HG02852 (cell line): ENCODE results near the gene BRSK2.
"Not testable (repeated sequence)": the region's sequence is repeated elsewhere in the genome, so short reads cannot be mapped to it uniquely, and the experiment has no call there.

Source experiments
- ATAC-seq: cut with Tn5 transposase; IDR thresholded peaks from one replicate; pipeline ENCODE4 v1.9.1; 2021; ENCODE audit warnings: mild to moderate bottlenecking, moderate library complexity; ENCODE audit not compliant: unreplicated experiment

Gene BRSK2

DNA sequence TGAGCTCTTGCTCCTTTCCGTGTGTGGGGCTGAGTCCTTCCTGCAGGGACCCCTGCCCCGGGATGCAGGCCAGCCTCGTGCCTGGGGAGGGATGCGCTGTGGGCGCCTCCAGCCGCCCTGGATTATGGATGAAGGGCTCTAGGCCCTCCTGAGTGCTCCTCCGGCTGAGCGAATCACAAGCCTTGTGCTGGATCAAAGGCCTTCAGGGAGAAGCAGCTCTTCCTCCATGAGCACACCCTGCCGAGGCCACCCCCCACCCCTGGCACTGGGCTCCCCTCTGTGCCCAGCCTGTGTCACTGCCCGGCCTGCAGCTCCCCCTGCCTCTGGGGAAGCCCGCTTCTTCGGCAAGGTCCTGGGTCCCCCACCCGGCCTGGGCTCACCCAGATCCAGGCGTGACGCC is 43.8 kb downstream of the BRSK2 start:
- ATAC-seq, result no peak

DNA sequence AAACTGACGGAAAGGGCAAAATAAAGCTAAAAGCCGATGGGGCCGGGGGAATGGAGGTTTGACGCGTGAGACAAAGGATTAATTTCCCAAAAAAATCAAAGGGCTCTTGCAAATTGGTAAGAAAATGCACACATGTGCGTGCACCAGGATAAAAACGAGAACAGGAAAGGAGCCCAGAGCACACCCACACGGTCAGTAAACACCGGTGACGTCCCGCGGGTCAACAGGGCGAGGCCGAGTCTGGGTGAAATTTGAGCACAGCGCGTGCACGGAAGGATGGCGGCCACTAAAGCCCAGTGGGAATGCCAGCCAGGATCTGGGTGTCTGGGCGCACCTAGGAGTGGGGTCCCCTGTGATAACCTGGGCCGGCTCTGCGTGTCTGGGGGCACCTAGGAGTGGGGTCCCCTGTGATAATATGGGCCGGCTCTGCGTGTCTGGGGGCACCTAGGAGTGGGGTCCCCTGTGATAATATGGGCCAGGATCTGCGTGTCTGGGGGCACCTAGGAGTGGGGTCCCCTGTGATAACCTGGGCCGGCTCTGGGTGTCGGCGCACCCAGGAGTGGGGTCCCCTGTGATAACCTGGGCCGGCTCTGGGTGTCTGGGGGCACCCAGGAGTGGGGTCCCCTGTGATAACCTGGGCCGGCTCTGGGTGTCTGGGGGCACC is 44.4 kb downstream of the BRSK2 start:
- no peak for ATAC-seq

DNA sequence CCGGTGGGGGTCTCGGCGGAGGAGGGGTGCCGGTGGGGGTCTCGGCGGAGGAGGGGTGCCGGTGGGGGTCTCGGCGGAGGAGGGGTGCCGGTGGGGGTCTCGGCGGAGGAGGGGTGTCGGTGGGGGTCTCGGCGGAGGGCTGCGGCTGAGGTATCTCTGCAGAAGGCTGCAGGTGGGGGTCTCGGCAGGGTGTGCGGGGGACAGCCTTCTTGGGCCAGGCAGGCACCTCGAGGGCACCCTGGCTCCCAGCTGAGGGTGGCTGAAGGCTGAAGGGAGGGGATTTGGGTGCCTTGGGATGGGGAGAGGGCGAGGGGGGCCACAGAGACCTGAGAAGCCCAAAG is 45.7 kb downstream of the BRSK2 start:
- ATAC-seq, result not testable (repeated sequence)

DNA sequence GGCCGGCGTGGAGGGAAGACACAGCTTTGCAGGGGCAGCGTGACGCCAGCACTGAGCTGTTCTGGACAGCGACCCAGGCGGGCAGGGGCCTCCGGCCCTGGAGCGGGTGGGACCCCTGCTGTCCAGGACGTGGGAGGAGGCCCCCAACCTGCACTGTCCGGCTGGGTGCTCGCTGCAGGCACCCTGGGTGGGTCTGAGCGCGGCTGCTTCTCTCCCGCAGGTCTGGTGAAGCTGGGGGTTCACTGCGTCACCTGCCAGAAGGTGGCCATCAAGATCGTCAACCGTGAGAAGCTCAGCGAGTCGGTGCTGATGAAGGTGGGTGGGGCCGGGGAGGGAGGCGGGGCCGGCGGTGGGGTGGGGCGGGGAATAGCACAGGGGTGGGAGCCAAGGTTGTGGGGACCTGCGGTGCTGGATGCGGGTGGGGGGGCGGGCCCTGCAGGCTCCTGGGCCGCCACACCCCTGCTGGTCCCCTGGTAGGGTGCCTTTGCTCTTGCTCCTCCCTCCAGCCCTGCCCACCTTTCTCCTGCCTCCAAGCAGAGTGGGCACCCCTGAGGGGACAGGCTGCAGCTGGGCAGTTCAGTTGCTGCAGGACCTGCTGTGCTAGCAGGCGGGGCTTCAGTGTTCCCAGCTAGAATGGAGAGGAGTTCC is 46.2 kb downstream of the BRSK2 start:
- ATAC-seq, result no peak

DNA sequence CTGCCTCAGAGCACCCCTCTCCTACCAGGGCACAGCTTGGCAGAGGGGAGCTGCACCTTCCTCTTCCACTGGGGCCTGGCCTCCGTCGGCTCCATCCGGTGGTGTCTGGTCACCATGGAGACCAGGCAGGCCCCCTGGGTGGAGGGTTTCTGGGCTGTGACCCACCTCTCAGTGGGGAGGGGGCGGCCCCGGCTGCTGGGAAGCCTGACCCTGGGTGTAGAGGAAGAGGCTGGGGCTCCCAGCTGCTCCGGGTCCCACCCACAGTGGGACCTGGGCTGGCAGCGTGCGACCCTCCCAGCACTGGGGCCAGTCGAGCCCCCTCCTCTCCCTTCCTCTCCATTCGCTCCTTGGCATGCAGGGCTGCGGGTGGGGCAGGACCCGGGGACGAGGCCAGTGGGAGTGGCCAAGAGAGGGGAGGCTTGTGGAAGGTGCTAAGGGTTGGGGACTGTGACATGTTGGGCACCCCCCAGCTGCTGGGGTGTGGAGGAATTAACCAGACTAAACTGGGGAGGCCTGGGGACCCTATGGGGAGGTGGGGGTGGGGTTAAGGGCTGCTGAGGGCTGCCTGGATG is 46.8 kb downstream of the BRSK2 start:
- no peak for ATAC-seq

DNA sequence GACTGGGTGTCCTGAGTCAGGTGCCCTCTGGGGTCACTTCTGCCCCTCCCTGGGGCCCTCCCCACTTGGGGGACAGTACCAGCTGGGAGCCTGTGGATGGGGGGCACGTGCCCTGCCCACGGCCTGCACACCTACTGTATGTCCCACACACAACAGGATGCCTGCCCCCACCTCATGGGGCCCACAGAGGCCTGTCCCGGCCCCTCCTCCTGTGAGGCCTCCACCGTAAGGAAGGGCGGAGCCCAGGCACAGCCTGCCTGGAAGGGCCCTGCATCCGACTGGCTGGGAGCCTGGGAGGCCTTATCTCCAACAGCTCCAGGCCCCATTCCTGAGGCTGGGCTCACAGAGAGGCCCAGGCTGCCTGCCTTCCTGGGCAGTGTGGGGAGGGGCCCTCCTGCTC is 47.8 kb downstream of the BRSK2 start:
- ATAC-seq, result no peak

DNA sequence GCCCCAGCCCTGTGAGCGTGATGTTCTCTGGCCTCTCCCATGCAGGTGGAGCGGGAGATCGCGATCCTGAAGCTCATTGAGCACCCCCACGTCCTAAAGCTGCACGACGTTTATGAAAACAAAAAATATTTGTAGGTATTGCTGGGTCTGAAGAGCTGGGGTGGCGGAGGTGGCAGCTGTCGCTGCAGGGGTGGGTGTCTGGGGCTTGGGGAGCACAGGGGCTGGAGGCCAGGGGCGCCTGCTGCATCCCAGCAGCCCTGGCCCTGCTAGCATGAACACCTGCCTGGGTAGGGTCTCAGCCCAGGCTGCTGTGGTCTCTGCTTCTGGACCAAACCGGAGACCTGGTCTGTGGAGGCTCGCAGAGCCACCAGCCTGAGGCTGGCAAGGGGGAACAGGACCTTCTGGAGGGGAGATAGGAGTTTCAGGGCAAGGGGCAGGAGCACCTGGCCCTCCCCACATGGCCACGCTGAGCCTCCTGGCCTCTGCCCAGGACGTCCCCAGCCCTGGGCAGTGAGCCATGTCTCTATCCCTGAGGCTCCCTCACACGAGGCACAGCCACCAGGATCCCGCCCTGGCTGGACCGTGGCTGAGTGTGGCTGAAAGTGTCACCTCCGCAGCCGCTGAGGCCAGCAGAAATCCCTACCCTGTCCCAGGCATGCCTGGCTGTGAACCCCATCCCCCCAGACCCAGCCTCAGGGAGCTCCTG is 48.7 kb downstream of the BRSK2 start:
- no peak for ATAC-seq

DNA sequence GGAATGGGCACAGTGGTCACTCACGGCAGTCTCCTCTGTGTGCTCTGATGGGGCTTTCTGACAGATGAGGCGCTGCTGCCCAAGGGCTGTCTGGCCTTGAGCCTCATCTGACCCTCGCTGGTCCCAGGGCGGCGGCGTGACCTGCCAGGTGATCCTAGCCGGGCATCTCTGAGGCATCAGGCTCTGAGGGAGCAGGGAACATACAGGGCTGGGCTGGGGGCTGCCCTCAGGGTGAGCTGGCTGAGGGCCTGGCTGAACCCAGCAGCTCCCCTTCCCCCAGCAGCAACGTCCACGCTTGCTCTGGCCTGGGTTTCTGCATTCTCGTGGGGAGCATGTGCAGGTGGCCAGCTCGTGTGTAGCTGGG is 49.2 kb downstream of the BRSK2 start:
- ATAC-seq, result no peak

DNA sequence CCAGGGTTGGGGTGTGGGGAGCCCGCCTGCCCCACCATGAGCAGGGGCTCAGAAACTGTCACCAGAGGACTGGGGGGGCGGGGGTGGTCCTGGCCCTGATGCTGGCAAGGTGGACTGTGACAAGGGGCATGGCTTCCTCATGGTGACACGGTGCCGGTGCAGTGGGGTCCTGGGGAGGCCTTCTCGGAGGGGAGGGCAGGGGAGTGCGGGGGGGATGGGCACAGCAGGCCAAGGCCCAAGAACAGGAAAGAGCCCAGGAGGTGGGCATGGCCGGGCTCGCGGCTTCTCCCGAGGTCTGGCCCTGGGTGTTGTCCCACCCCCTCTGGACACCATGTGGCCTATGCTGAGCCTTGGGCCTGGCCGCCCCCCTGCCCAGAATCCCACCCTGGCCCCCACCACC is 49.6 kb downstream of the BRSK2 start:
- ATAC-seq, result no peak

DNA sequence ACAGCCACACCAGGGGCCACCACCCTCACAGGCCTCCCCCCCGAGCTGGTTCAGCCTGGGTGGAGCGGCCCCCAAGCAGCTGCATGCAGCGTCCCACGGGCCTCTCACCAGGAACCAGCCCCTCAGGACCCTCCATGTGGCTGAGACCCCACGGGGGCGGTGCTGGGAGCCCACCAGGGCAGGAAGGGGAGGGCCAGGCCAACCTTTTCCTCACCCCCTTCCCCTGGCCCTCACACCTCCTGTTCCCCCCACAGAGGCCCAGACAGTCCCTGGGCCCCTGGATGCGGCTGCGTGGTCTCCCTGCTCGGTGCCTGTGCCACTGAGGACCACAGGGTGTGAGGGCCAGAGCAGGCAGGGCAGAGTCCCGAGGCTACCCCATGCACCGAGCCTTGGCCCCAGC is 50.3 kb downstream of the BRSK2 start:
- ATAC-seq, result no peak

DNA sequence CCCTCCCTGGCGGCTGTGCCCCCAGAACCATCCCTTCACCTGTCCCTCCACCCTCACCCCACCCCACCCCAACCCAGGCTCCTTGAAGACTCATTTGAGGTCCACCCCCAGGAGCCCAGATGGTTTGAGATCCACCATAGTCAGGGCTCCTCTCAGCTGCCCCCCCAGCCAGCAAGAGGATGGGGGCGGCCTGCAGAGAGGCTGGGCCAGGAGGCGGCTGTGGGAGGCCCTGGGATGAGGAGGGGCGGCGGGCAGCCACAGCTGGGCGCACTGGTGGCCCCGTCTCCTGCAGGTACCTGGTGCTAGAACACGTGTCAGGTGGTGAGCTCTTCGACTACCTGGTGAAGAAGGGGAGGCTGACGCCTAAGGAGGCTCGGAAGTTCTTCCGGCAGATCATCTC is 50.8 kb downstream of the BRSK2 start:
- ATAC-seq, result no peak

DNA sequence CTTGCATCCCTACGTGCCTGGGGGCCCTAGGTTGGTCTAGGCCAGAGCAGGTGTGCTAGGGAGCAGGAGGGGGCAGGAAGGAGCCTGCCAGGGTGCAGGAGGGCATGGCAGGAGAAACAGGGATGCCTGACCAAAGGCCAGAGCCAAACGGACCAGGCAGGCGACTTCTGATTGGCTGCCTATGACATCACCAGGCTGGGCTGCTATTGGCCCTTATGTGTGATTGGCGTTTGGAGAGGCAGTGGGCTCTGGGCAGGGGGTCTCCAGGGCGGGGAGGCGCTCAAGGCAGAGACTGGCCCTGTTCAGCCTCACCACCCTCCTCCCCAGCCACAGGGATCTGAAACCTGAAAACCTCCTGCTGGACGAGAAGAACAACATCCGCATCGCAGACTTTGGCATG is 52.4 kb downstream of the BRSK2 start:
- ATAC-seq, result no peak

DNA sequence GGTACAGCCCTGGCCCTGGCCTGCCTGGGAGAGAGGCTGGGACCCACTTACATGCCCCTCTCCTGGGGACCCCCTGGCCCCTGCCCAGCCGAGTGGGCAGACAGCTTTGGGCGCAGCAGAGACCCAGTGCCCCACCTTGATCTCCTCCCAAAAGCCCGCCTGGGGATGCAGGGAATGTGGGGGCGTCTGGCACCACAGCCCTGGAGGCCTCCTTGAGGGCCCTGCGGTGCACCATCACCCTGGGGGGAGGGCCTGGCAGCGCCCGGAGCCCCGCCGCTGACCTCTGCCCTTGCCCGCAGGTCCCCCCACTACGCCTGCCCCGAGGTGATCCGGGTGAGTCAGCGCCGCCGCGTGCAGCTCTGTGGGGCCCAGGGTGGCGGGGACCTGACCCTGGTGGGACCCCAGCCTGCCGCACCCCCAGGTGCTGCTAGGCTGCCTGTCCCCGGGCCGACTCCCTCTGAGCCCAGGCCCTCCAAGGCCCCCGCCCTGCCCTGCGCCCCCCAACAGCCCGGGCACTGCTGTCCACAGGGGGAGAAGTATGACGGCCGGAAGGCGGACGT is 53.2 kb downstream of the BRSK2 start:
- no peak for ATAC-seq

DNA sequence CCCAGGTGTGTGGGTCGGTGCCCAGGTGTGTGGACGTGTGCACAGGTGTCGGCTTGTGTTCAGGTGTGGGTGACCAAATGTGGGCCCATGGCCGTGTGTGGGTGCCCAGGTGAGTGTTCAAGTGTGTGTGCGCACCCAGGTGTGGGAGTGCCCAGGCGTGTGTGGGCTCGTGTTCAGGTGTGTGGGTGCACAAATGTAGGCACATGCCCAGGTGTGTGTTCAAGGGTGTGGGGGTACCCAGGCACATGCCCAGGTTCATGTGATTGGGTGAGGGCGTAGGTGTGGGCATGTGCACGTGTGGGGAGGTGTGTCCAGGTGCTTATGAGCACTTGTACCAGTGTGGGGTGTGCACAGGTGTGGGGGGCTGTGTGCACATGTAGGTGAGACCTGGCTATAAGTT is 54.0 kb downstream of the BRSK2 start:
- ATAC-seq, result no peak

DNA sequence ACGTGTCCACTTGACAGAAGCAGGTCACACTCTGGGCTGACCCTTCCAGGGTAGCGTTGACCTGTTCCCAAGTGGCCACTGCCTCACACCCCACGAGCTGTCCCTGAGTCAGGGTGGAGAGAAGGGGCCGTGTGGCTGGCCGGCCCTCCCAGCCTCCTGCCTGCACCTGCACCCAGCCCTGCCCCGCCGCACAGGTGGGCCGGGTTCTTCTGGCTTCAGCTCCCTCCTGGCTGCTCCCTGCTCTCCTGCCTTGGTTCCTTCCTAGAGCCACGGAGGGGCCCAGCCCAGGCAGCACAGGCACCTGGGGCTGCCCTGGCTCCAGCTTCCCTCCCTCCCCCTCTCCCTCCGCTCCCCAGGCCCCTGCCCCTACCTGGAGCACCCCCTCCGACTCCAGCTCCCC is 54.6 kb downstream of the BRSK2 start:
- no peak for ATAC-seq

DNA sequence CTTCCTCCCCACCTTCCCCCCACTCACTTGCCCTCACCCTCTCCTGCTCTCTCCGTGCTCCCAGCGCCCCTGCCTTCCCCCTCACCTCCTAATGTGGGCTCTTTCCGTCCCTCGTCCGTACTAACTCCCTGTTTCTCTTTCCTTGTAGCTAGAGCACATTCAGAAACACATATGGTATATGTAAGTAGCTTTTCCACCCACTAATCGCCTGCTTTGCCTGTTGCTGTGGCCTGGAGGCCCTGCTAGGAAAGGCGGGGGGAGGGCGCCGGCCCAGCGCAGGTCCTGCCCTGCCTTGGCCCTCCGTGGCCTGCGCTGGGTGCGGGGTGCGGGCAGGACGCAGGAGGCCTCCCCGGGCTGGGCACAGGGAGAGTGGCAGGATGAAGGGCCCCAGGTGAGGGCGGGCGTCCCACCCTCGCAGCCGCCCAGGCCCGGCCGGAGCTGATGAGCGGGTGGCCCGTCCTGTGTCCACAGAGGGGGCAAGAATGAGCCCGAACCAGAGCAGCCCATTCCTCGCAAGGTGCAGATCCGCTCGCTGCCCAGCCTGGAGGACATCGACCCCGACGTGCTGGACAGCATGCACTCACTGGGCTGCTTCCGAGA is 55.2 kb downstream of the BRSK2 start:
- ATAC-seq, result no peak

DNA sequence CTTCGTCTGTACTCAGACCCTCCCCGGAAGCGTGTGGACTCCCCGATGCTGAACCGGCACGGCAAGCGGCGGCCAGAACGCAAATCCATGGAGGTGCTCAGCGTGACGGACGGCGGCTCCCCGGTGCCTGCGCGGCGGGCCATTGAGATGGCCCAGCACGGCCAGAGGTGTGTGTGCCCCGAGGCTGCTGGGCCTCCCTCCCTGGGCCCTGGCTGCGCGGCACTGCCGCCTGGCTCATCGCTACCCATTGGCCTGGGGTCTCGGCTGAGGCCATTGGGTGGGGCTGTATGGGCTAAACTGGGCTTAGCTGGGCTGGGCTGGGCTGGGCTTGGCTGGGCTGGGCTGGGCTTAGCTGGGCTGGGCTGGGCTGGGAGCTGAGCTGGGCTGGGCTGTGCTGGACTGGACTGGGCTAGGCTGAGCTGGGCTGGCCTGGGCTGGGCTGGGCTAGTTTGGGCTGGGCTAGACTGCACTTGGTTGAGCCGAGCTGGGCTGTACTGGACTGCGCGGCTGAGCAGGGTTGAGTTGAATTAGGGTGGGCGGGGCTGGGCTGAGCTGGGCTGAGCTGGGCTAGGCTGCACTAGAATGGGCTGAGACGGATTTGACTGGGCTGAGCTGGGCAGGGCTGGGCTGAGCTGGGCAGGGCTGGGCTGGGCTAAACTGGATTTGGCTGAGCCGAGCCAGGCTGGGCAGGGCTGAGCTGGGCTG is 56.2 kb downstream of the BRSK2 start:
- ATAC-seq, result no peak

DNA sequence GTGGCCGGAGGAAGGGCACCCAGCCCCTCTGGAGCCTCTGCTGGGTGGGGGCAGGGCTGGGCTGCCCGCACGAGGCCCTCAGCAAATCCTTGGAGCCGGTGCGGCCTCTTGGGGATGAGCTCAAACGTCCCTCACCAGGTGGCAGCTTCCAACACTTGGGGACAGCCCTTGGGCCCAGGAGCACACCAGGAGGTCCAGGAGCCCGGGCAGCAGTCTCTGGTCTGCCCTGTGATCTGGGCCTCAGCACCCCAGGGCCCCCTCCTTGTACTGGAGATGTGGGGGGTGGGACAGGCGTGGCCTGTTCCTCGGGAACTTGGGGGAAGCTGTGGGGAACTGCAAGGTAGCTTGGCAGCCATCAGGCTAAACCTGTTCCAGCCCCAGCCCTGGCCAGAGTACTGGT is 56.9 kb downstream of the BRSK2 start:
- ATAC-seq, result no peak

DNA sequence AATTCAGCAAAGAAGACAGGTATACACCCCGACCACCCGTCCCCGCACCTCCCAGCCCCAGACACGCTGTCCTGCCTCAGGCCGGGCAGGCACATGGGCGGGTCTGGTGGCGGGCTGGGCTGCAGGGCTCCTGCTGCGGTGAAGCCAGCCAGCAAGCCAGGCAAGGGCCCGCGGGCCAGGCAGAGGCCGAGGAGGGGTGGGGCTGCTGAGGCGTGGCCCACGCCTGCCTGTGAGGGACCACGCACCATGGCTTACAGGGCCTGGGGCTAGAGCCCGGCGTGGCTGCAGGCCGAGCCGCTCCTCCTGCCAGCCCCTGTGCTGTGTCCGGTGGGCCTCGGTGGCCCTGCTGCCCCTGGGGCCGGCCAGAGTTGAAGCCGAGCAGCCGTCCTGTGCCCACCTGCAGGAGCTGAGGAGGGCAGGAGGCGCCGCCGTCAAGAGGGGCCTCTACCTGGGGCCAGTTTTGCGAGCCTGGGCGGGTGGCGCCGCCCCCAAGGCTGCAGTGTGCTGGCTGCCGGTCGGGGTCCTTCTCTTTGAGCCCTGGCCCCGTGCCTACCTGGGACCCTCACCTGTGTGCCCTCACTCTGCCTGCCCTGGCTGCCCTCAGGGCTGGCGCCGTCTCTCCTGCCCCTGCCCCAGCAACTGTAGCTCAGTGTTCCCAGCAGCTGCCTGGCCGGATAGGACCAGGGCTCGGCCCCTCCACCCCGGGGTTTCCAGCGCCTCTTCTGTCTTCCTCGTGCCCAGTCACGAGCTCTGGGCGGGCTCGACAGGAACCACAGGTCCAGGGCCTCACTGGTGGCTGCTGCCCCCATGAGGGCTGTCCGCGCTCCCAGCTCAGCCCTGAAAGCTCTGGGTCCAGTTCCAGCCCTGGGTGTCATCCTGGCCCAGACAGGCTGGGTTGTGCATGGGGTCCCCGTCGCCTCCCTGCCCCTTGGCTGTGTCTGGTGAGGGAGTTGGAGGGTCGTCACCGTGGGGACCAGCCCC is 58.4 kb downstream of the BRSK2 start:
- no peak for ATAC-seq

DNA sequence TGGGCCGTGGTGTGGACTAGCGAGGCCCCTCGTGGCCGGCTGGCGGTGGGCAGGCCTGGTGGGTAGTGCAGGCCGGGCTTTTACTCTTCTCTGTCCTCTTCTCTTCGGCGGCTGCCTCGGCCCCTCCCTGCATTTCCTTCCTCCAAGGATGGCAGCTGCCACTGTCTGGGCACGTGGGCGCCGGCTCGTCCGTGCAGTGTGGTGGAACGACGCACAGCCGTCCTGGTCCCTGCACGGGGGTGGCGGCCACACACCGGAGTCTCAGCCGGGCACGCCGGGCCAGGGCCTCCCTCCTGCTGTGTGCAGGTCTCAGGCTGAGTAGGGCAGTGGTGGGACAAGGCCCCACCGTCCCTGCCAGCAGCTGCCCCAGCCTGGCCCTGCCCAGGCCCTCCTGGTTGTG is 59.1 kb downstream of the BRSK2 start:
- no peak for ATAC-seq
